HepG2 (cell line): Measurements from ENCODE around the gene IVD. TPM values are rescaled to one million over a fixed set of nuclear protein-coding genes. Genes with fewer than 3 reads are reported as not detected.

Source experiments
- ATAC-seq: fragments of 200-7000 bp; cut with Tn5 transposase; 3 replicates; pipeline ENCODE4 v1.9.1; 2020; ENCODE audit warnings: mild to moderate bottlenecking, moderate library complexity
- BruUV-seq: library from RNA; stranded (reverse); fragments of 400-500 nt; replicated peaks from 2 replicates; lab custom pipeline; 2021; lab: Mats Ljungman, UMichigan
- CTCF ChIA-PET: fragments of 300-600 bp; formaldehyde crosslinking; extraction: SDS; loops from one replicate; lab custom pipeline; 2021; ENCODE audit warnings: low total read pairs, inconsistent platforms, low intra/inter-chr PET ratio; lab: Yijun Ruan, JAX
- POLR2A ChIA-PET: fragments of 350-600 bp; sonication (Branson Sonifier 250); formaldehyde crosslinking; loops from one replicate; lab custom pipeline; 2020; ENCODE audit warnings: antibody characterized with exemption, inconsistent platforms; lab: Yijun Ruan, JAX
- DNase-seq: peaks from one replicate; pipeline ENCODE4 v3.0.0-alpha.2; 2015; ENCODE audit warnings: low spot score
- FAIRE-seq: peaks from 3 replicates; lab custom pipeline; 2011; peaks lifted over from hg19 to GRCh38; lab: Jason Lieb, UNC
- H2AFZ ChIP-seq: one replicate; pipeline ENCODE4 v1.6.1; 2011; ENCODE audit warnings: low read length, inconsistent platforms
- H3K27ac ChIP-seq: fragments of 300-600 bp; 3 replicates; pipeline ENCODE4 v1.8.0; 2011; ENCODE audit warnings: mixed run types, mild to moderate bottlenecking, mixed read lengths, low read length, inconsistent platforms; ENCODE audit not compliant: insufficient read depth; ENCODE audit errors: extremely low read length
- H3K27me3 ChIP-seq, 2 experiments: fragments of 200-600 bp in 1 of 2; 2 replicates in 1 of 2; 3 replicates in 1 of 2; pipeline versions ENCODE4 v1.6.0 to v1.8.0; 2011; ENCODE audit warnings: low read length in 2 of 2, mild to moderate bottlenecking in 2 of 2, moderate library complexity in 2 of 2, inconsistent platforms in 1 of 2; ENCODE audit not compliant: insufficient read depth in 2 of 2, control insufficient read depth in 1 of 2
- H3K36me3 ChIP-seq, 2 experiments: fragments of 200-600 bp in 1 of 2; replicated peaks in 1 of 2; 2 replicates in 1 of 2; 3 replicates in 1 of 2; pipeline versions ENCODE4 v1.5.1 to v1.8.0; 2011; ENCODE audit warnings: low read length in 2 of 2, inconsistent platforms in 1 of 2; ENCODE audit not compliant: insufficient read depth in 2 of 2, control insufficient read depth in 1 of 2
- H3K4me1 ChIP-seq: 2 replicates; pipeline ENCODE4 v1.5.1; 2012; ENCODE audit warnings: low read length, inconsistent platforms; ENCODE audit not compliant: insufficient read depth
- H3K4me2 ChIP-seq: 2 replicates; pipeline ENCODE4 v1.6.0; 2011; ENCODE audit warnings: low read depth, low read length, inconsistent platforms
- H3K4me3 ChIP-seq, 3 experiments: fragments of 200-600 bp in 1 of 3; sonication (generic), shearing (Covaris generic) in 1 of 3; replicated peaks in 1 of 3; 2 replicates each; pipeline ENCODE4 v1.5.1; 2011 to 2016; ENCODE audit warnings: low read length in 3 of 3, inconsistent platforms in 2 of 3, low read depth in 2 of 3, mild to moderate bottlenecking in 2 of 3, control low read depth in 1 of 3, mixed read lengths in 1 of 3; ENCODE audit not compliant: insufficient read depth in 1 of 3
- H3K79me2 ChIP-seq: one replicate; pipeline ENCODE4 v1.6.1; 2011; ENCODE audit warnings: low read length, inconsistent platforms; ENCODE audit not compliant: insufficient read depth
- H3K9ac ChIP-seq: 2 replicates; pipeline ENCODE4 v1.6.0; 2011; ENCODE audit warnings: mild to moderate bottlenecking, low read depth, low read length, inconsistent platforms; ENCODE audit not compliant: insufficient read depth
- H3K9me3 ChIP-seq: 2 replicates; pipeline ENCODE4 v1.5.1; 2012; ENCODE audit warnings: mild to moderate bottlenecking, low read length
- H4K20me1 ChIP-seq: 2 replicates; pipeline ENCODE4 v1.6.0; 2011; ENCODE audit warnings: inconsistent platforms, mild to moderate bottlenecking, low read length, moderate library complexity; ENCODE audit not compliant: insufficient read depth
- FOXO1 ChIP-seq: sonication (generic); formaldehyde crosslinking; IDR thresholded peaks from 2 replicates; pipeline ENCODE4 v1.4.0; 2020; ENCODE audit warnings: missing genetic modification reagents
- HOXA9 ChIP-seq: sonication (generic); formaldehyde crosslinking; IDR thresholded peaks from 2 replicates; pipeline ENCODE4 v1.8.1; 2022; ENCODE audit warnings: missing genetic modification reagents, mild to moderate bottlenecking, moderate library complexity, borderline replicate concordance
- PLRG1 ChIP-seq: fragments of 450-650 bp; conservative IDR thresholded peaks from 2 replicates; pipeline ENCODE4 v1.6.1; 2016
- TEAD3 ChIP-seq: optimal IDR thresholded peaks from 2 replicates; pipeline ENCODE3; 2016; ENCODE audit warnings: borderline replicate concordance
- ZNF17 ChIP-seq: sonication (generic); formaldehyde crosslinking; IDR thresholded peaks from 2 replicates; pipeline ENCODE4 v1.5.0; 2020; ENCODE audit warnings: mild to moderate bottlenecking, missing genetic modification reagents
- ZNF367 ChIP-seq: sonication (generic); formaldehyde crosslinking; IDR thresholded peaks from 2 replicates; pipeline ENCODE4 v1.4.0; 2020; ENCODE audit warnings: missing genetic modification reagents, borderline replicate concordance
- ZZZ3 ChIP-seq: sonication (generic); formaldehyde crosslinking; IDR thresholded peaks from 2 replicates; pipeline ENCODE4 v1.4.0; 2020; ENCODE audit warnings: missing genetic modification reagents, mild to moderate bottlenecking, borderline replicate concordance
- WGBS: methylation state at CpG from one replicate; pipeline ENCODE4 v1.1.6; 2017; ENCODE audit warnings: low lambda C conversion rate; 5-methylcytosine and 5-hydroxymethylcytosine counted together
- in situ Hi-C: cut with HindIII; loops from 2 replicates; pipeline ENCODE4 v1.10.0; 2017; ENCODE audit warnings: low pct_unique_long_range_greater_than_20kb; ENCODE audit not compliant: extremely low pct_ligation_motif_present
- intact Hi-C: fragments of 100-400 bp; cut with micrococcal nuclease; formaldehyde crosslinking; loops from one replicate; pipeline ENCODE4 v1.10.0; 2022; ENCODE audit not compliant: unreplicated experiment
- polyA plus RNA-seq, 8 experiments: library from polyadenylated mRNA; depleted of rRNA in 3 of 8; stranded (reverse) in 7 of 8; unstranded in 1 of 8; fragments of >200 nt; fragmentation: Illumina TruSeq in 4 of 8; extraction: Trizol in 4 of 8; gene quantifications; 2 replicates each; pipeline versions ENCODE4 v1.2.1 to v1.2.3, GENCODE V29; 2011 to 2016; ENCODE audit warnings: low read depth in 4 of 8, missing spikeins in 1 of 8, mixed read lengths in 1 of 8; ENCODE audit not compliant: insufficient read depth in 1 of 8
- total RNA-seq, 5 experiments: library from RNA; depleted of rRNA; stranded (reverse); fragments of >200 nt; fragmentation: Illumina TruSeq; extraction: Trizol; gene quantifications; 2 replicates each; pipeline ENCODE4 v1.2.3, GENCODE V29; 2016; ENCODE audit warnings: low read depth in 1 of 5
- TF ChIP-seq, protein P1 (sequence below): sonication (generic); formaldehyde crosslinking; IDR thresholded peaks from 2 replicates; pipeline ENCODE4 v1.4.0; 2020; ENCODE audit warnings: mild to moderate bottlenecking, low read depth, missing genetic modification reagents

IVD gene
- total and polyA plus RNA-seq, 2 of the 13 experiments (the other 11 are each of a cell fraction or from before 2014, with no cell fraction given) = 48.0 to 53.9 TPM

DNA sequence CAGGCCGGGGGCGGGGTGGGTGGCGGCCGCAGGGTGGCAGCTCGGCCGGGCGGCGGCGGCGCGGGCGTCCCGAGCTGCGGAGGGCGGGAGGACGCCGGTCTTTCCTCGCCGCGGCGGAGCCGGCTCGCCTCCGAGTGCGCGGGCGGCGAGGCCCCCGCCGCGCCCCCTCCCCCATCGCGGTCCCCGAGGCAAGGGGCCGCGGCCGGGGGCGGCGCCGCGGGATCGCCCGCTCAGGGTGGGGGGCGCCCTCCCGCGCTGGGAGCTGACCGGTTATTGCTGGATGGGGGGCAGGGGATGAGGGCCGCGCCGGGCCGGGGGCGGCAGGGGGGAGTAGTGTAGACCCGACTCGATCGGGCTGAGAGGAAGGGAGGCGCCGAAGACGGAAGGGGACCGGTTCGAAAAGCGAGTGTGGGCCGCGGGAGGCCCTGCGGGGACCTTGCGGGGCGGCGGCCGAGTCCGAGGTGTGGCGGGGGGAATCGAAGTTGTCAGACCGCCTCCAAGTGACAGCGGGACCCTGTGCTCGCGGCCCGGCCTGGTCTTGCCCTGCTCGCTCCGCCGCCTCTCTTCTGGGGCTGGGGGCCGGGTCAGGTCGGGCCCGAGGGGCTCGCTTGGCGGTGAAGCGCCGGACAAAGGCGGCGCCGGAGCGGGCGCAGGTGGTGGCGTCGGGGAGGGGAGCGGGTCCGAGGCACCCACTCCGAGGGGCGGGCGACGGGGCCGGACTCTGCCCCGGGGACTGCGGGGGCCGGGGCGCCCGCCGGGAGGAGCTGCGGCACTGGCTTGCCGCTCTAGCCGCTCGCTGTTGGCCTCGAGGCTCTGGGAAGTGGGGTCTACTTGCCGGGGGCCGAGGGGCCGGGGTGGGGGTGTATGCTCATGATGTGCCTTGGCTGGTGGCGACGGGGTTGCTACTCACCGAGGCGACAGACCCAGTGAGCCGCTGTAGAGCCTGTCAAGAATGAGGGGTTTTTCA, 36.3 kb downstream of the IVD start (continued):
- TF ChIP-seq ZZZ3 (CRISPR knock-in tag) = no peak
- TF ChIP-seq, all 625 proteins: peak for 62

DNA sequence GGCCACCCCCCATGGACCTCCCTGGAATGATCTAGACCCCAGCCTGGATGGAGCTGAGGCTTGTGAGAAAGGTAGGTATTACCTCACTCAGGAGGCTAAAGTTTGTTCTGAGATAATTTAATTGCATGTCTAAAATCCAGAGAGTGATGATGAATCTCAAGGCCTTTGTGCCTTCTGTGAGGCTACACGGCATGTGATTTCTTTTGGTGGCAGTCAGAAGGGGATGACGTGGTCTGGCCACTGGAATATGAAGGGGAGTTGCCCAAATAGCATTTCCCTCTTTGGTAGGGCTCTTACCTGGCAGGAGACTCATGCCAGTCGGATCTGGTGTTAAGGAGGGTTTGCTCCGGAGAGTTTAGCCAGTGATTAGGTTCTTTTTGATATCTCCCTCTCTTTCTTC, 37.7 kb downstream of the IVD start:
- in situ Hi-C loops (loop anchor here (5.0 kb wide), 1 partner anchor 69 kb away; no protein-coding TSS in a partner anchor), intact Hi-C loops (loop anchor here (5.0 kb wide), 1 partner anchor 64 kb away; no protein-coding TSS in a partner anchor)
- no peaks in the 10 kb centered on the region; a peak in 1 of 5 replicates for H3K36me3 ChIP-seq
- TF ChIP-seq PLRG1 = no peak
- TF ChIP-seq ZNF17 (CRISPR knock-in tag) = no peak
- TF ChIP-seq, protein P1, sequence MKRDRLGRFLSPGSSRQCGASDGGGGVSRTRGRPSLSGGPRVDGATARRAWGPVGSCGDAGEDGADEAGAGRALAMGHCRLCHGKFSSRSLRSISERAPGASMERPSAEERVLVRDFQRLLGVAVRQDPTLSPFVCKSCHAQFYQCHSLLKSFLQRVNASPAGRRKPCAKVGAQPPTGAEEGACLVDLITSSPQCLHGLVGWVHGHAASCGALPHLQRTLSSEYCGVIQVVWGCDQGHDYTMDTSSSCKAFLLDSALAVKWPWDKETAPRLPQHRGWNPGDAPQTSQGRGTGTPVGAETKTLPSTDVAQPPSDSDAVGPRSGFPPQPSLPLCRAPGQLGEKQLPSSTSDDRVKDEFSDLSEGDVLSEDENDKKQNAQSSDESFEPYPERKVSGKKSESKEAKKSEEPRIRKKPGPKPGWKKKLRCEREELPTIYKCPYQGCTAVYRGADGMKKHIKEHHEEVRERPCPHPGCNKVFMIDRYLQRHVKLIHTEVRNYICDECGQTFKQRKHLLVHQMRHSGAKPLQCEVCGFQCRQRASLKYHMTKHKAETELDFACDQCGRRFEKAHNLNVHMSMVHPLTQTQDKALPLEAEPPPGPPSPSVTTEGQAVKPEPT (CRISPR knock-in tag) = no peak
- no peak for TF ChIP-seq ZNF367
- TF ChIP-seq TEAD3 (CRISPR knock-in tag) = peak; percentile 7
- no peak for TF ChIP-seq FOXO1 (CRISPR knock-in tag)
- TF ChIP-seq HOXA9 = no peak
- peaks cover 2 to 18% of the 10 kb centered on the region in 2 experiments; a peak in 3 of 5 replicates for H3K27me3 ChIP-seq
- no peak overlapping the region for H2AFZ ChIP-seq
- no peak for FAIRE-seq
- H3K79me2 ChIP-seq = peaks cover 52% of the 10 kb centered on the region
- ATAC-seq = no peak
- no peak overlapping the region for H3K4me3 ChIP-seq
- no peak for DNase-seq
- BruUV-seq = no TSS peak
- H4K20me1 ChIP-seq = peaks cover 12% of the 10 kb centered on the region; the same call in 1 of the 2 replicates
- no peak overlapping the region for H3K27ac ChIP-seq
- H3K9ac ChIP-seq = peak overlapping the region; percentile 23; the same call in 1 of the 2 replicates
- peak overlapping the region; percentile 70 for H3K4me2 ChIP-seq
- no peaks in the 10 kb centered on the region for H3K9me3 ChIP-seq
- ChIA-PET CTCF (interaction anchor here (1.2 to 1.5 kb wide), 2 partner anchors 64 to 76 kb away, joined by 4 read pairs; no protein-coding TSS in a partner anchor), POLR2A (interaction anchor here (0.7 kb wide), 1 partner anchor 276 kb away, joined by 3 read pairs; no protein-coding TSS in a partner anchor)
- peaks cover 46% of the 10 kb centered on the region for H3K4me1 ChIP-seq
- WGBS = 93% methylated on average over 4 of the region's 4 CpGs
